ENCODE measurements around the gene CELF1. TPM values are rescaled to one million over a fixed set of nuclear protein-coding genes. Genes with fewer than 3 reads are reported as not detected.

The CELF1 gene
- total RNA-seq, result 95.1 and 97.9 TPM in 2 replicates

GRCh38 chr11:47552566-47553405 lies at the start of gene CELF1:
CELF1 (minus strand) TSS chr11:47553132; CDS start chr11:47499523, 53,609 bp downstream.

GRCh38 chr11:47593934-47594855 lies 41.3 kb upstream of the CELF1 start, which contains the start of gene C1QTNF4:
C1QTNF4 (minus strand) TSS chr11:47594411; CDS start chr11:47590810, 3,601 bp downstream.

GRCh38 chr11:47586098-47586855 lies 33.3 kb upstream of the CELF1 start, which contains the start of gene FAM180B:
FAM180B (plus strand) TSS chr11:47586678; CDS start chr11:47586769, 91 bp downstream.

GRCh38 chr11:47578524-47579494 lies 25.9 kb upstream of the CELF1 start, which contains the start of the genes KBTBD4 and NDUFS3:
KBTBD4 (minus strand) TSS chr11:47578970; CDS start chr11:47578951, 19 bp downstream.
NDUFS3 (plus strand) TSS chr11:47579074; CDS start chr11:47579092, 18 bp downstream.

GRCh38 chr11:47565340-47566148 lies 12.6 kb upstream of the CELF1 start, which contains the start of gene PTPMT1:
PTPMT1 (plus strand) TSS chr11:47565599; CDS start chr11:47565623, 24 bp downstream.

GRCh38 chr11:47448566-47449427 lies 104.1 kb downstream of the CELF1 start, which contains the start of gene RAPSN:
RAPSN (minus strand) TSS chr11:47449136; CDS start chr11:47448964, 172 bp downstream.

GRCh38 chr11:47426062-47426956 lies 126.6 kb downstream of the CELF1 start, which contains the start of gene PSMC3:
PSMC3 (minus strand) TSS chr11:47426439; CDS start chr11:47426279, 160 bp downstream.

Other genes with a start within 250 kb of the CELF1 start
- gene MYBPC3, start 200.4 kb downstream of the CELF1 start, total RNA-seq, result not detected in 2 replicates
- gene SPI1, start 174.6 kb downstream of the CELF1 start, total RNA-seq, result not detected in 2 replicates
- gene SLC39A13, start 144.5 kb downstream of the CELF1 start, total RNA-seq, result 106 and 128 TPM in 2 replicates
- 86.9 and 104 TPM in 2 replicates for gene PSMC3, start 126.7 kb downstream of the CELF1 start, total RNA-seq
- 0.07 and 0.40 TPM in 2 replicates for gene RAPSN, start 104.0 kb downstream of the CELF1 start, total RNA-seq
- 52.7 and 62.2 TPM in 2 replicates for gene PTPMT1, start 12.5 kb upstream of the CELF1 start, total RNA-seq
- 18.4 and 21.8 TPM in 2 replicates for gene KBTBD4, start 25.8 kb upstream of the CELF1 start, total RNA-seq
- gene NDUFS3, start 25.9 kb upstream of the CELF1 start, total RNA-seq, result 37.5 and 41.7 TPM in 2 replicates
- gene FAM180B, start 33.5 kb upstream of the CELF1 start, total RNA-seq, result not detected in 2 replicates
- 0.07 and 0.17 TPM in 2 replicates for gene C1QTNF4, start 41.3 kb upstream of the CELF1 start, total RNA-seq
- 63.1 and 79.9 TPM in 2 replicates for gene MTCH2, start 89.4 kb upstream of the CELF1 start, total RNA-seq
- gene AGBL2, start 162.2 kb upstream of the CELF1 start, total RNA-seq, result 1.1 and 1.8 TPM in 2 replicates
- gene FNBP4, start 214.2 kb upstream of the CELF1 start, total RNA-seq, result 39.7 and 54.6 TPM in 2 replicates

Measured in smooth muscle cell of the pulmonary artery (primary cell).